ENCODE results near the gene KDM2A.
A peak's percentile ranks its signal among the peaks of the same experiment; 100 is the strongest.

KDM2A gene

GRCh38 chr11:67275606-67276409, 156.7 kb downstream of the KDM2A start:
- no peak for DNase-seq

DNA sequence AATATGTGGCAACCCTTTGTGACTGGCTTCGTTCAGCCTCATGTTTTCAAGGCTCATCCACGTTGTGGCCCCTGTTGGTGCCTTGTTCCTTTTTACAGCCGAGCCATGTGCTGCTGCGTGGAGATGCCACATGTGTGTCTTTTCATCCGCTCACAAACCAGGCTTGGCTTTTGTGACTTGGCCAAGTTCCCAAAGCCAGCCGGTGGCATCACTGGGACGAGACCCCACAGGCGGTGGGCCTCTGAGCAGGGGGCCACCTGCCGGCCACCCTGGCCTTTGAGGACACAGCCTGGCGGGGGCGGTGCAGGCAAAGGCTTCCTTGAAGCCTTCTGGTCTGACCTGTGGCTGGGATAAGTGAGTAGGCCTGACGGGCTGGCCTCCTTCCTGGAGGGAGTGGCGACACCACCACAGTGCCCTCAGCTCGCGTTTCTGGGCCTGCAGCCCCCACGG, 157.7 kb downstream of the KDM2A start:
- DNase-seq, result peak; percentile 9

DNA sequence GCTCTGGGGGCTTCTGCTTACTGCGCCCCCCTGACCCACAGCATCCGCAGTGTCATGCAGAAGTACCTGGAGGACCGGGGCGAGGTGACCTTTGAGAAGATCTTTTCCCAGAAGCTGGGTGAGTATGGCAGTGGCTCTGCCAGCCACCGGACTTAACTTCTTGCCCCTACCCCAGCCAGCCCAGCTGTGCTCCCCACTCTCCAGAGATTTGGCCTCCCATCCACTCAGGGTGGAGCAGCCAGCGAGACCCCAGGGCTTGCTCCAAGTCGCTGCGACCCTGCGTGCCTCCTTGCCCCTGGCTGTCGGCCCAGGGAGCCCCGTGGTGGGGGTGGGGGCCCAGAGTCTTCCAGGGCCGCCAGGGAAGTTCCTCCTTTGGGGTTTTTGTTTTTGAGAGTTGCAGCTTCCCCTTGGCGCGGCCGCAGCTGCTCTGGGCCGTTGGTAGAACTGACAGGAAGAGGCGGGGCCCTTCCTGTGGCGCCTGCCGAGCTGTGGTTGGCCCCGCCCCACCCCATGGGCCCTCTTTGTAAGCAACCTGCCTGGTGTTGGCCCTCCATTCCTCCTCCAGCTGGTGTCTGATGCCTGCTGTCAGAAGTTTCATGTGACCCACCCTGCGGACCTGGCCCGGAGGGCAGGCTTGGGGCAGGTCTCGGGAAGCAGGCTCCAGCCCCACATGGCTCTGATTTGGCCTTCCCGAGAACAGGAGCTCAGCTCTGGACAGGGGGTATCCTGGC, 158.3 kb downstream of the KDM2A start:
- DNase-seq, result peak; percentile 63

GRCh38 chr11:67278135-67278938, 159.3 kb downstream of the KDM2A start:
- DNase-seq, result no peak

- no peak for DNase-seq
These were observed 160.0 kb downstream of the KDM2A start for GRCh38 chr11:67278939-67279588.

GRCh38 chr11:67279589-67280340, 160.7 kb downstream of the KDM2A start:
- DNase-seq, result no peak

GRCh38 chr11:67280341-67280787, 161.3 kb downstream of the KDM2A start:
- no peak for DNase-seq

- no peak for DNase-seq
These were observed 161.9 kb downstream of the KDM2A start for GRCh38 chr11:67280788-67281551.

GRCh38 chr11:67281552-67282150, 162.6 kb downstream of the KDM2A start:
- DNase-seq, result no peak

GRCh38 chr11:67282155-67282875, 163.3 kb downstream of the KDM2A start:
- no peak for DNase-seq

DNA sequence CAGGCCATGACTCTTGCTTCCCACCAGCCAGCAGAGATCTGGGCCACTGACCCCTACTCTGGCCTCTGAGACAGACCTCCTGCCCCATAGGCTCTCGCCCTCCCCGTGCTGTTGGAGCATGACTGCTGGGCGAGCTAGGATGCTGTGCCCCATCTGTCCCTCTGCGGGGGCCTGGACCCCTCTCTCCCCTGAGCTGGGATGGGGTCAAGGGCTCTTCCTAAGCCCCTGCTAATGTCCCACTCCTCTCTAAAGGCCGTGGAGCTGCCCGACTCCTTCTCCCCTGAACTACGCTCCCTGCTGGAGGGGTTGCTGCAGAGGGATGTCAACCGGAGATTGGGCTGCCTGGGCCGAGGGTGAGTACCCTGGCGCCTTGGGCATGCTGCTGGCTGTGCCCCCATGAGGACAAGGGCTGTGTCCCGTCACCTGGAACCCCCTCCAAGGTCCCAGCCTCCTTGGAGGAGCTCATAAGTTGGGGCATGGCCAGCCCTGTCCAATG, 163.9 kb downstream of the KDM2A start:
- no peak for DNase-seq

DNA sequence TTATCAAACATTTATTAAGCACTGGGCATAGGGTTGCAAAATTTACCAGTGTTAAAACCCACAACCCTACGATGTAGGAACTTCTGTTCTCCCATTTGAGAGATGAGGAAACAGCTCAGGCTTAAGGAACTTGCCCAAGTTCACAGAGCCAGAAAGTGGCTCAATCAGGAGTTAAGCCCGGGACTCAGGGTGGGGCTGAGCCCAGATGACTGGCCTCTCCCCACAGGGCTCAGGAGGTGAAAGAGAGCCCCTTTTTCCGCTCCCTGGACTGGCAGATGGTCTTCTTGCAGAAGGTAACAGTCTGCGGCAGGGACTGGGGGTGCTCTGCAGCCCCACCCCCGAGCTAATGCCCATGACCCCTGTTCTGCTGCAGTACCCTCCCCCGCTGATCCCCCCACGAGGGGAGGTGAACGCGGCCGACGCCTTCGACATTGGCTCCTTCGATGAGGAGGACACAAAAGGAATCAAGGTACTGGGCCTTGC, 164.5 kb downstream of the KDM2A start:
- no peak for DNase-seq

DNA sequence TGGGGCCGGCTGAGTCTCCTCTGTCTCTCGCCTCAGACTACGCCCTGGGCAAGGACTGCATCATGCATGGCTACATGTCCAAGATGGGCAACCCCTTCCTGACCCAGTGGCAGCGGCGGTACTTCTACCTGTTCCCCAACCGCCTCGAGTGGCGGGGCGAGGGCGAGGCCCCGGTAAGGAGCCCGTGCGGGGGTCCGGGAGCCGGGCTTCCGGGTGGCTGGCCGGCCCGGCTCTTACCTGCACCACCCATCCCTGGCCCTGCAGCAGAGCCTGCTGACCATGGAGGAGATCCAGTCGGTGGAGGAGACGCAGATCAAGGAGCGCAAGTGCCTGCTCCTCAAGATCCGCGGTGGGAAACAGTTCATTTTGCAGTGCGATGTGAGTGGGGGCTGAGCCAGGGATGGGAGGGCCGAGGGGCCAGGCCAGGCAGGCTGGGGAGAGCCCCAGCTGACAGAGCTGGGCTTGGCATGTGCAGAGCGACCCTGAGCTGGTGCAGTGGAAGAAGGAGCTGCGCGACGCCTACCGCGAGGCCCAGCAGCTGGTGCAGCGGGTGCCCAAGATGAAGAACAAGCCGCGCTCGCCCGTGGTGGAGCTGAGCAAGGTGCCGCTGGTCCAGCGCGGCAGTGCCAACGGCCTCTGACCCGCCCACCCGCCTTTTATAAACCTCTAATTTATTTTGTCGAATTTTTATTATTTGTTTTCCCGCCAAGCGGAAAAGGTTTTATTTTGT, 165.9 kb downstream of the KDM2A start:
- no peak for DNase-seq

- no peak for DNase-seq
These were observed 166.8 kb downstream of the KDM2A start for GRCh38 chr11:67285541-67286498.

GRCh38 chr11:67286621-67287333, 167.7 kb downstream of the KDM2A start:
- DNase-seq, result no peak

DNA sequence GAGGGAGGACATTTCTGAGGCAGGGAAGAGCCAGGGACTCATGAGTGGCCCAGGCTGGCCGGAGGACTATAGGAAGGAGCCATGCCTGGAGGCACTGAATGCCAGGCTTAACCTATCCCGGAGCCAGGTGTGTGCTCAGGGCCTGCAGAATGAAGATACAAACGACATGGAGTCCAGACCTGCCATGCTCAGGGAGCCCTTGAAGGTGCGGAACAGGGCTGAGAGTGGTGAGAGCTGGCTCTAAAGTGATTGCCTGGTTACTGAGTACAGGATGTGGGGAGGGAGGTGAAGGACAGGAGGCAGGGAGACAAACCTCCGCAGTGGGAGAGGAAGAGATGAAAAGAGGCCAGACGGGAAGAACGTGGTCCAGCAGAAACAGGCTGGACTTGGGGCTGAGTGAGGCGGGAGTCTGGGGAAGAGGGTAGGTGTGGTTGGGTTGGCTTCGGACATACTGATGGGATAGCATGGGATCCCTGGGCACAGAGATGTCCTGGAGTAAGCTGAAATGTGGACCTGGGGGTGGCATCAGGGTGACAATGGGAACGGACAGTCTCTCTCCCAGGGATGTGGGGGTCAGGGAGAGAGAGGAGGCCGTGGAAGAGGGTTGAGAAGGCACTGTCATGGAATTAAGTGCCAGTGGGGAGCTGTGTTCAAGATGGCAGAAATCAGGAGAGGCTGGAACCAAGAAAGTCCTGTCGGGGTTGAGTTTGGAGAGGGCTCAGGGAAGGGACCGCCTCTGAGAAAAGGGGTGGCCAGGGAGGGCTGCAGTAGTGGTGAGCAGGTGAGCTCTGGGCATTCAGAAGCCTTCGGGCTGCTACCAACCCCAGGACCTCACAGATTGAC, 168.5 kb downstream of the KDM2A start:
- DNase-seq, result no peak

All from NCI-H1694 (cell line).